Stomach (tissue), 9 donors: ENCODE measurements around the gene IPP. TPM values are rescaled to one million over a fixed set of nuclear protein-coding genes. Genes with fewer than 3 reads are reported as not detected.

Experiments used
- DNase-seq, 2 donors: peaks; one replicate each; pipeline versions ENCODE4 v3.0.0 to v3.0.0-alpha.2; 2013 to 2019
- H3K27ac ChIP-seq, 5 donors: fragments of 200-600 bp in 4 of 5; sonication (generic) in 4 of 5; one replicate each; pipeline ENCODE4 v1.5.1; 2013 to 2019; ENCODE audit warnings: mild to moderate bottlenecking in 1 of 5, moderate library complexity in 1 of 5
- H3K27me3 ChIP-seq, 3 donors: fragments of 200-600 bp; sonication (generic); one replicate each; pipeline ENCODE4 v1.5.1; 2017 to 2019; ENCODE audit warnings: mixed run types in 1 of 3
- H3K36me3 ChIP-seq, 4 donors: fragments of 200-600 bp; sonication (generic); 1 replicate in 3 of 4; 2 replicates in 1 of 4; pipeline ENCODE4 v1.5.1; 2016 to 2019
- H3K4me1 ChIP-seq, 4 donors: fragments of 200-600 bp; sonication (generic); one replicate each; pipeline ENCODE4 v1.5.1; 2016 to 2019
- H3K4me3 ChIP-seq, 4 donors: fragments of 200-600 bp; sonication (generic) in 3 of 4; one replicate each; pipeline ENCODE4 v1.5.1; 2016 to 2019; ENCODE audit warnings: mild to moderate bottlenecking in 1 of 4
- H3K9me3 ChIP-seq, 4 donors: fragments of 200-600 bp; sonication (generic); one replicate each; pipeline ENCODE4 v1.5.1; 2016 to 2019
- CTCF ChIP-seq, 7 experiments: fragments of 450-650 bp in 4 of 7; fragments of 200-600 bp in 3 of 7; sonication (generic) in 3 of 7; IDR thresholded peaks; one replicate each; pipeline ENCODE4 v1.5.1; 2016 to 2019; ENCODE audit warnings: antibody characterized with exemption in 7 of 7, control low read depth in 2 of 7, mild to moderate bottlenecking in 1 of 7
- EP300 ChIP-seq: sonication (generic); formaldehyde crosslinking; IDR thresholded peaks from one replicate; pipeline ENCODE4 v1.6.1; 2017; ENCODE audit warnings: antibody characterized with exemption
- POLR2A ChIP-seq, 4 donors: fragments of 450-650 bp; IDR thresholded peaks; one replicate each; pipeline ENCODE4 v1.6.1; 2016; ENCODE audit warnings: antibody characterized with exemption in 4 of 4, control low read depth in 2 of 4, mild to moderate bottlenecking in 1 of 4, moderate library complexity in 1 of 4
- POLR2AphosphoS5 ChIP-seq, 3 donors: sonication (generic); formaldehyde crosslinking; IDR thresholded peaks; one replicate each; pipeline ENCODE4 v1.6.1; 2016; ENCODE audit warnings: antibody characterized with exemption in 3 of 3
- WGBS, 5 donors: extraction: QIAGEN DNeasy Blood & Tissue Kit in 3 of 5; methylation state at CpG; one replicate each; pipeline versions ENCODE4 v1.1.5 to v1.1.7; 2013 to 2018; 5-methylcytosine and 5-hydroxymethylcytosine counted together
- intact Hi-C: fragments of 100-400 bp; cut with DNase I; formaldehyde crosslinking; loops from one replicate; pipeline ENCODE4 v1.15.1; 2023; ENCODE audit warnings: low total_unique reads
- polyA plus RNA-seq, 3 donors: library from polyadenylated mRNA; stranded (reverse); fragments of 200-250 nt; gene quantifications; one replicate each; pipeline ENCODE4 v1.2.3, GENCODE V29; 2013
- total RNA-seq, 5 donors: library from RNA; depleted of rRNA; stranded (reverse); fragments of >200 nt; gene quantifications; one replicate each; pipeline versions ENCODE4 v1.1.0 to v1.2.3, GENCODE V29; 2014 to 2016
- donor health status: healthy with polysubstance abuse.
- donor health status: Bipolar disorder and iron deficiency.
- donor health status: healthy.

IPP gene
- total and polyA plus RNA-seq, 8 donors: 3.2 to 19.5 (median 5.8) TPM

- no peak for TF ChIP-seq POLR2AphosphoS5 (IDR thresholded peaks at IDR 0.05)
- TF ChIP-seq EP300: no peak
- no peak for TF ChIP-seq POLR2A (IDR thresholded peaks at IDR 0.05)
- TF ChIP-seq CTCF (IDR thresholded peaks at IDR 0.05): no peak
- DNase-seq: peak in 1 of 2 donors; percentile 12
- no peak overlapping the region for H3K4me3 ChIP-seq
- H3K36me3 ChIP-seq: no peaks in the 10 kb centered on the region
- no peaks in the 10 kb centered on the region for H3K4me1 ChIP-seq
- no peaks in the 10 kb centered on the region for H3K9me3 ChIP-seq
- H3K27me3 ChIP-seq: no peaks in the 10 kb centered on the region
- 74 to 83% (median 76%) methylated on average over 4 of the region's 4 CpGs for WGBS, 5 donors
- intact Hi-C loops: no loop called here
- no peak overlapping the region for H3K27ac ChIP-seq
Measured at GRCh38 chr1:45785583-45785982, 35.1 kb upstream of the IPP start.

- Histone ChIP-seq H3K27ac (no peak overlapping the region), H3K9me3 (no peaks in the 10 kb centered on the region), H3K4me1 (no peaks in the 10 kb centered on the region), H3K27me3 (no peaks in the 10 kb centered on the region), H3K4me3 (no peak overlapping the region), H3K36me3 (no peaks in the 10 kb centered on the region)
- WGBS, 5 donors: 72 to 84% (median 78%) methylated on average over 3 of the region's 3 CpGs
- intact Hi-C loops: no loop called here
- DNase-seq: no peak
- TF ChIP-seq POLR2A (IDR thresholded peaks at IDR 0.05) (no peak), EP300 (no peak), CTCF (IDR thresholded peaks at IDR 0.05) (no peak), POLR2AphosphoS5 (IDR thresholded peaks at IDR 0.05) (no peak)
Measured at GRCh38 chr1:45775794-45776193, 25.3 kb upstream of the IPP start.

GRCh38 chr1:45772971-45773370, 22.5 kb upstream of the IPP start:
- Histone ChIP-seq H3K27me3 (no peaks in the 10 kb centered on the region), H3K4me1 (no peaks in the 10 kb centered on the region), H3K36me3 (no peaks in the 10 kb centered on the region), H3K4me3 (no peak overlapping the region), H3K9me3 (no peaks in the 10 kb centered on the region), H3K27ac (no peak overlapping the region)
- WGBS, 5 donors: 78 to 87% (median 82%) methylated on average over 3 of the region's 3 CpGs
- DNase-seq: no peak
- no peak for TF ChIP-seq POLR2A (IDR thresholded peaks at IDR 0.05)
- no peak for TF ChIP-seq EP300
- no peak for TF ChIP-seq POLR2AphosphoS5 (IDR thresholded peaks at IDR 0.05)
- no peak for TF ChIP-seq CTCF (IDR thresholded peaks at IDR 0.05)
- intact Hi-C loops: no loop called here

GRCh38 chr1:45769261-45769932, 18.9 kb upstream of the IPP start:
- Histone ChIP-seq H3K9me3 (no peaks in the 10 kb centered on the region), H3K36me3 (no peaks in the 10 kb centered on the region), H3K4me1 (no peaks in the 10 kb centered on the region), H3K4me3 (no peak overlapping the region), H3K27ac (no peak overlapping the region), H3K27me3 (no peaks in the 10 kb centered on the region)
- intact Hi-C loops: no loop called here
- 41 to 53% (median 47%) methylated on average over 3 to 4 of the region's 4 CpGs for WGBS, 5 donors
- peak in 1 of 2 donors; percentile 12 for DNase-seq
- no peak for TF ChIP-seq POLR2A (IDR thresholded peaks at IDR 0.05)
- no peak for TF ChIP-seq EP300
- no peak for TF ChIP-seq CTCF (IDR thresholded peaks at IDR 0.05)
- TF ChIP-seq POLR2AphosphoS5 (IDR thresholded peaks at IDR 0.05): no peak
